Hepatocyte (in vitro differentiated cells): Measurements from ENCODE around the gene IGDCC3.

Experiments used
- EZH2 ChIP-seq: fragments of 200-600 bp; sonication (generic); IDR thresholded peaks from 2 replicates; pipeline ENCODE4 v1.6.1; 2016; ENCODE audit warnings: antibody characterized with exemption, mild to moderate bottlenecking, borderline replicate concordance
- EZH2phosphoT487 ChIP-seq: fragments of 200-600 bp; sonication (generic); IDR thresholded peaks from one replicate; pipeline ENCODE4 v1.6.1; 2018; ENCODE audit warnings: antibody characterized with exemption, mild to moderate bottlenecking, low read depth, moderate library complexity; ENCODE audit not compliant: unreplicated experiment, severe bottlenecking
- TF ChIP-seq, protein P1 (sequence below): fragments of 200-600 bp; sonication (generic); IDR thresholded peaks from 2 replicates; pipeline ENCODE4 v1.5.1; 2016; ENCODE audit warnings: antibody characterized with exemption, mild to moderate bottlenecking; ENCODE audit not compliant: poor library complexity

DNA sequence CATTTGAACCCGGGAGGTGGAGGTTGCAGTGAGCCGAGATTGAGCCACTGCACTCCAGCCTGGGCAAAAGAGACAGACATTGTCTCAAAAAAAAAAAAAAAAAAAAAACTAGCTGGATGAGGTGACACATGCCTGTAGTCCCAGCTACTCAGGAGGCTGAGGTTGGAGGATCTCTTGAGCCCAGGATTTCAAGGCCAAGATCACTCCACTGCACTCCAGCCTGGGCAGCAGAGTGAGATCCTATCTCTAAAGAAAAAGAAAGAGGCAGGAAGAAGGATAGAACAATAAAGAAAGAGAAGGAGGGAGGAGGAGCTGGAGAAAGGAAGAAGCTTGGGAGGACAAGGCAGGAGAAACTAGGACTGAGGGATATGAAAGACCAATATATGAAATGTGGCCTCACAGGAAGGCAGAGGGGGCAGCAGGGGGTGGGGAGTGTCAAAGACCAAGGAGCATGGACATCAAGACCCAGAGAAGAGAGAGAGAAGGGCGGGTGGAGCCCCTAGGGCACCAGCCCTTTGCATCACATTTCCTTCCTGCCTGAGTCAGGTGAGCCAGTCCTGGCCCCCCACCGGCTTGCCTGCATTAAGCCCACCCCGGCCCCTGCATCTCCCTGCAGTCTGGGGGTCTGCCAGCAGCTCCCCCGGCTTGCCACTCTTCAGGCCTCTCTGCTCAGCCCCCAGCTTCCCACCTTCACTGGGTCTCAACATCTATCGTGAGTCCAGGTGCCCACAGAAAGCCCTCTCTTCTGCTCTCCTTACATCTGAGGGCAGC lies 11.5 kb downstream of the IGDCC3 start:
- TF ChIP-seq EZH2phosphoT487 (no peak), EZH2 (no peak)
- TF ChIP-seq, protein P1, sequence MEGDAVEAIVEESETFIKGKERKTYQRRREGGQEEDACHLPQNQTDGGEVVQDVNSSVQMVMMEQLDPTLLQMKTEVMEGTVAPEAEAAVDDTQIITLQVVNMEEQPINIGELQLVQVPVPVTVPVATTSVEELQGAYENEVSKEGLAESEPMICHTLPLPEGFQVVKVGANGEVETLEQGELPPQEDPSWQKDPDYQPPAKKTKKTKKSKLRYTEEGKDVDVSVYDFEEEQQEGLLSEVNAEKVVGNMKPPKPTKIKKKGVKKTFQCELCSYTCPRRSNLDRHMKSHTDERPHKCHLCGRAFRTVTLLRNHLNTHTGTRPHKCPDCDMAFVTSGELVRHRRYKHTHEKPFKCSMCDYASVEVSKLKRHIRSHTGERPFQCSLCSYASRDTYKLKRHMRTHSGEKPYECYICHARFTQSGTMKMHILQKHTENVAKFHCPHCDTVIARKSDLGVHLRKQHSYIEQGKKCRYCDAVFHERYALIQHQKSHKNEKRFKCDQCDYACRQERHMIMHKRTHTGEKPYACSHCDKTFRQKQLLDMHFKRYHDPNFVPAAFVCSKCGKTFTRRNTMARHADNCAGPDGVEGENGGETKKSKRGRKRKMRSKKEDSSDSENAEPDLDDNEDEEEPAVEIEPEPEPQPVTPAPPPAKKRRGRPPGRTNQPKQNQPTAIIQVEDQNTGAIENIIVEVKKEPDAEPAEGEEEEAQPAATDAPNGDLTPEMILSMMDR = no peak
